Upper lobe of left lung (tissue), 6 donors: Measurements from ENCODE around the gene BATF2. TPM values are rescaled to one million over a fixed set of nuclear protein-coding genes. Genes with fewer than 3 reads are reported as not detected.
"Not testable (repeated sequence)": the region's sequence is repeated elsewhere in the genome, so short reads cannot be mapped to it uniquely, and the experiment has no call there.

ENCODE experiments used
- ATAC-seq, 2 donors: fragments of 200-7000 bp; cut with Tn5 transposase; one replicate each; pipeline ENCODE4 v1.9.1; 2022; ENCODE audit warnings: mild to moderate bottlenecking in 2 of 2, moderate library complexity in 2 of 2; ENCODE audit not compliant: low FRiP score in 2 of 2
- DNase-seq, 2 donors: peaks; one replicate each; pipeline ENCODE4 v3.0.0-alpha.2; 2019 to 2020
- H3K27ac ChIP-seq, 4 donors: fragments of 200-600 bp; sonication (generic); one replicate each; pipeline ENCODE4 v1.5.1; 2016 to 2019
- H3K27me3 ChIP-seq, 4 donors: fragments of 200-600 bp; sonication (generic); one replicate each; pipeline ENCODE4 v1.5.1; 2017 to 2019
- H3K36me3 ChIP-seq, 4 donors: fragments of 200-600 bp; sonication (generic); one replicate each; pipeline ENCODE4 v1.5.1; 2016 to 2019
- H3K4me1 ChIP-seq, 4 donors: fragments of 200-600 bp; sonication (generic); one replicate each; pipeline ENCODE4 v1.5.1; 2018 to 2019
- H3K4me3 ChIP-seq, 4 donors: fragments of 200-600 bp; sonication (generic); one replicate each; pipeline ENCODE4 v1.5.1; 2017 to 2019; ENCODE audit warnings: mild to moderate bottlenecking in 2 of 4, moderate library complexity in 1 of 4
- H3K9me3 ChIP-seq, 4 donors: fragments of 200-600 bp; sonication (generic); one replicate each; pipeline ENCODE4 v1.5.1; 2018 to 2019
- CTCF ChIP-seq, 6 experiments: fragments of 450-650 bp in 4 of 6; fragments of 200-600 bp in 2 of 6; sonication (generic) in 2 of 6; IDR thresholded peaks; one replicate each; pipeline ENCODE4 v1.5.1; 2016 to 2019; ENCODE audit warnings: antibody characterized with exemption in 6 of 6
- EP300 ChIP-seq, 4 donors: sonication (generic); formaldehyde crosslinking; IDR thresholded peaks; one replicate each; pipeline ENCODE4 v1.5.1; 2017; ENCODE audit warnings: antibody characterized with exemption in 4 of 4, control low read depth in 2 of 4
- POLR2A ChIP-seq, 4 donors: fragments of 450-650 bp; IDR thresholded peaks; one replicate each; pipeline ENCODE4 v1.5.1; 2016 to 2017; ENCODE audit warnings: antibody characterized with exemption in 4 of 4, mild to moderate bottlenecking in 2 of 4
- POLR2AphosphoS5 ChIP-seq, 2 donors: sonication (generic); formaldehyde crosslinking; IDR thresholded peaks; one replicate each; pipeline ENCODE4 v1.5.1; 2017; ENCODE audit warnings: antibody characterized with exemption in 2 of 2
- WGBS, 2 donors: methylation state at CpG; one replicate each; pipeline ENCODE4 v1.1.5; 2017 to 2018; 5-methylcytosine and 5-hydroxymethylcytosine counted together
- total RNA-seq, 6 donors: library from RNA; depleted of rRNA in 4 of 6; stranded (reverse); fragments of >200 nt in 4 of 6; gene quantifications; one replicate each; pipeline versions ENCODE4 v1.1.0 to v1.2.1, GENCODE V29; 2016 to 2021
- donor health status: DM: no; HTN: no; CAD: no; lungs with moderate emphysema.
- donor health status: DM: no; HTN: yes; CAD: no; lungs with severe emphysema.

The BATF2 gene
- total RNA-seq, 6 donors from 2014 or later = 1.7 to 36.7 (median 6.0) TPM

- Histone ChIP-seq H3K36me3 (no peaks in the 10 kb centered on the region), H3K4me3 (no peak overlapping the region), H3K27ac (no peak overlapping the region), H3K27me3 (no peaks in the 10 kb centered on the region), H3K9me3 (no peaks in the 10 kb centered on the region), H3K4me1 (peaks cover 3 to 9% (median 4%) of the 10 kb centered on the region in 4 donors)
- ATAC-seq (no peak), DNase-seq (no peak)
- WGBS, 2 donors = 73 to 77% methylated on average over 4 to 7 of the region's 7 CpGs
- TF ChIP-seq POLR2A (IDR thresholded peaks at IDR 0.05) (no peak), CTCF (IDR thresholded peaks at IDR 0.05) (no peak), EP300 (IDR thresholded peaks at IDR 0.05) (no peak), POLR2AphosphoS5 (IDR thresholded peaks at IDR 0.05) (no peak)
Measured at GRCh38 chr11:65008016-65008415, 11.2 kb upstream of the BATF2 start.

- DNase-seq, H3K36me3 ChIP-seq, H3K9me3 ChIP-seq, H3K27me3 ChIP-seq, H3K27ac ChIP-seq, ATAC-seq, H3K4me1 ChIP-seq, H3K4me3 ChIP-seq: not testable (repeated sequence)
- 68 to 72% methylated on average over 3 of the region's 3 CpGs for WGBS, 2 donors
Measured at GRCh38 chr11:65003968-65004367, 7.2 kb upstream of the BATF2 start.

- DNase-seq = no peak
Measured at GRCh38 chr11:65003282-65003681, 6.5 kb upstream of the BATF2 start.

GRCh38 chr11:65002706-65003105 is 5.9 kb upstream of the BATF2 start:
- H3K4me3 ChIP-seq = no peak overlapping the region
- no peaks in the 10 kb centered on the region for H3K36me3 ChIP-seq
- H3K27me3 ChIP-seq = no peaks in the 10 kb centered on the region
- H3K27ac ChIP-seq = no peak overlapping the region
- ATAC-seq = no peak
- H3K4me1 ChIP-seq = no peaks in the 10 kb centered on the region
- TF ChIP-seq CTCF (IDR thresholded peaks at IDR 0.05) = no peak
- TF ChIP-seq POLR2A (IDR thresholded peaks at IDR 0.05) = no peak
- no peak for TF ChIP-seq EP300 (IDR thresholded peaks at IDR 0.05)
- no peak for TF ChIP-seq POLR2AphosphoS5 (IDR thresholded peaks at IDR 0.05)
- no peaks in the 10 kb centered on the region for H3K9me3 ChIP-seq
- WGBS, 2 donors = 76 to 79% methylated on average over 5 of the region's 5 CpGs
- no peak for DNase-seq

More at GRCh38 chr11:65003282-65003681, 6.5 kb upstream of the BATF2 start:
- Histone ChIP-seq H3K9me3 (no peaks in the 10 kb centered on the region), H3K36me3 (no peaks in the 10 kb centered on the region), H3K4me1 (no peaks in the 10 kb centered on the region), H3K4me3 (no peak overlapping the region), H3K27me3 (no peaks in the 10 kb centered on the region), H3K27ac (no peak overlapping the region)
- TF ChIP-seq POLR2AphosphoS5 (IDR thresholded peaks at IDR 0.05) (no peak), CTCF (IDR thresholded peaks at IDR 0.05) (no peak), POLR2A (IDR thresholded peaks at IDR 0.05) (no peak), EP300 (IDR thresholded peaks at IDR 0.05) (no peak)
- no peak for ATAC-seq
- 83 to 90% methylated on average over 7 of the region's 7 CpGs for WGBS, 2 donors

- Histone ChIP-seq H3K4me3 (no peak overlapping the region), H3K27me3 (no peaks in the 10 kb centered on the region), H3K27ac (no peak overlapping the region), H3K9me3 (no peaks in the 10 kb centered on the region), H3K36me3 (no peaks in the 10 kb centered on the region), H3K4me1 (peaks cover 17 to 31% (median 27%) of the 10 kb centered on the region in 4 donors)
- ATAC-seq (no peak), DNase-seq (no peak)
- TF ChIP-seq CTCF (IDR thresholded peaks at IDR 0.05) = no peak
- no peak for TF ChIP-seq POLR2AphosphoS5 (IDR thresholded peaks at IDR 0.05)
- no peak for TF ChIP-seq POLR2A (IDR thresholded peaks at IDR 0.05)
- TF ChIP-seq EP300 (IDR thresholded peaks at IDR 0.05) = no peak
- 67 to 78% methylated on average over 1 of the region's 1 CpG for WGBS, 2 donors
Measured at GRCh38 chr11:64999478-64999877, 2.7 kb upstream of the BATF2 start.
